ENCODE data around the gene PDCD10.

DNA sequence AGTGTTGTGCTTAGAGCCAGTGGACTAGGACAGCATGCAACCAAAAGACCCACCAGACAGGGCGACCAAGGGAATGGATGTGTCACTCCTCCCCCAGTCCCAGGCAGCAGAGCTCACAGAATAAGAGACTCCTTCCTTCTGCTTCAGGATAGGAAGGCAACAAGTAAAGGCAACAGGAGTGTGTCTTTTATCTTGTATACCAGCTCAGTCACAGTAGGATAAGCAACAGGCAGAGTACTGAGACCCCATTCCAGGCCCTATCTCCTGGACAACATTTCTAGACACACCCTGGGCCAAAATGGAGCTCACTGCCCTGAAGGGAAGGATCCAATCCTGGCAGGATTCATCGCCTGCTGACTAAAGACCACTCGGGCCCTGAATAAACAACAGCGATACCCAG, 25.0 kb downstream of the PDCD10 start:
- TF ChIP-seq CTCF (conservative IDR thresholded peaks at IDR 0.05) = no peak
- TF ChIP-seq EZH2 (IDR thresholded peaks at IDR 0.05; ENCODE audit: low read depth) = no peak
